Measurements from ENCODE around the gene ZNF573. TPM values are rescaled to one million over a fixed set of nuclear protein-coding genes. Genes with fewer than 3 reads are reported as not detected.

The ZNF573 gene
- total and polyA plus RNA-seq, 2 experiments from 2014 or later: 4.2 to 4.5 TPM

- Histone ChIP-seq H3F3A (ENCODE audit: insufficient read depth) (no peaks in the 10 kb centered on the region), H3K79me2 (ENCODE audit: insufficient read depth) (no peaks in the 10 kb centered on the region), H3K4me3 (no peak overlapping the region), H2AFZ (peak overlapping the region; percentile 92), H3K4me2 (ENCODE audit: unreplicated experiment) (no peak overlapping the region), H3K36me3 (ENCODE audit: low read depth) (0 out of 2 replicates have a peak, but pooled peaks cover 6% of the 10 kb centered on the region), H3K4me1 (ENCODE audit: insufficient read depth) (no peaks in the 10 kb centered on the region), H3K9me2 (ENCODE audit: insufficient read depth) (no peaks in the 10 kb centered on the region), H3K27me3 (replicated peaks; ENCODE audit: insufficient read depth) (no peaks in the 10 kb centered on the region), H3K9ac (no peak overlapping the region), H3K27ac (no peak overlapping the region), H3K9me3 (ENCODE audit: low read depth) (no peaks in the 10 kb centered on the region), H4K20me1 (ENCODE audit: insufficient read depth) (no peaks in the 10 kb centered on the region)
- peak; percentile 6 for DNase-seq
- in situ Hi-C loops (cut with MboI): no loop called here
- 61 to 62% methylated on average over 11 of the region's 11 CpGs for WGBS, 2 experiments (ENCODE audit: low coverage in 1 of 2, low lambda C conversion rate in 2 of 2, missing lambda C conversion rate in 2 of 2)
- TF ChIP-seq EZH2 (IDR thresholded peaks at IDR 0.05; ENCODE audit: insufficient read depth, poor library complexity, severe bottlenecking) (no peak), EZH2phosphoT487 (IDR thresholded peaks at IDR 0.05; ENCODE audit: insufficient read depth, low read depth) (no peak)
Observed at GRCh38 chr19:37692956-37693620, 86.3 kb downstream of the ZNF573 start.

GRCh38 chr19:37691881-37692504 lies 87.4 kb downstream of the ZNF573 start:
- Histone ChIP-seq H3K4me1 (ENCODE audit: insufficient read depth) (no peaks in the 10 kb centered on the region), H3K4me3 (peak overlapping the region; percentile 83), H4K20me1 (ENCODE audit: insufficient read depth) (no peaks in the 10 kb centered on the region), H3K27ac (peak overlapping the region; percentile 65), H3K36me3 (ENCODE audit: low read depth) (no peaks in the 10 kb centered on the region), H3K9me2 (ENCODE audit: insufficient read depth) (no peaks in the 10 kb centered on the region), H3F3A (ENCODE audit: insufficient read depth) (no peaks in the 10 kb centered on the region), H3K27me3 (replicated peaks; ENCODE audit: insufficient read depth) (no peaks in the 10 kb centered on the region), H3K4me2 (ENCODE audit: unreplicated experiment) (peak overlapping the region; percentile 88), H3K9ac (peak overlapping the region; percentile 83), H3K9me3 (ENCODE audit: low read depth) (no peaks in the 10 kb centered on the region), H2AFZ (peak overlapping the region; percentile 92), H3K79me2 (ENCODE audit: insufficient read depth) (no peaks in the 10 kb centered on the region)
- in situ Hi-C loops (cut with MboI): no loop called here
- peak; percentile 94 for DNase-seq
- WGBS, 2 experiments (ENCODE audit: low coverage in 1 of 2, low lambda C conversion rate in 2 of 2, missing lambda C conversion rate in 2 of 2): 1 to 3% methylated on average over 47 to 48 of the region's 48 CpGs
- TF ChIP-seq EZH2phosphoT487 (IDR thresholded peaks at IDR 0.05; ENCODE audit: insufficient read depth, low read depth): no peak
- no peak for TF ChIP-seq EZH2 (IDR thresholded peaks at IDR 0.05; ENCODE audit: insufficient read depth, poor library complexity, severe bottlenecking)

Small RNAs within 50 kb of the gene (small RNA-seq; reads per million reads assigned to genes)
- not detected for gene SELENOKP1 (ENCODE audit: low read depth, low replicate concordance)

Other genes starting within 250 kb of the ZNF573 start
- 2.3 and 2.9 TPM in 2 replicates for gene ZNF571, start 184.8 kb downstream of the ZNF573 start, total RNA-seq (2014; rRNA removed; shearing (Covaris generic))
- 1.4 and 1.9 TPM in 2 replicates for gene ZNF571, start 184.8 kb downstream of the ZNF573 start, polyA plus RNA-seq (2016; fragmentation: Nextera tagmentation; extraction: Ambion mirVana)
- gene ZNF540, start 184.7 kb downstream of the ZNF573 start, total RNA-seq (2014; rRNA removed; shearing (Covaris generic)): 6.2 TPM in 1 of 2 replicates, not detected in the other
- 0.58 and 0.76 TPM in 2 replicates for gene ZNF540, start 184.7 kb downstream of the ZNF573 start, polyA plus RNA-seq (2016; fragmentation: Nextera tagmentation; extraction: Ambion mirVana)
- gene ZFP30, start 124.1 kb downstream of the ZNF573 start, total RNA-seq (2014; rRNA removed; shearing (Covaris generic)): 14.0 and 19.3 TPM in 2 replicates
- gene ZFP30, start 124.1 kb downstream of the ZNF573 start, polyA plus RNA-seq (2016; fragmentation: Nextera tagmentation; extraction: Ambion mirVana): 4.3 and 4.8 TPM in 2 replicates
- gene ZNF607, start 59.8 kb downstream of the ZNF573 start, total RNA-seq (2014; rRNA removed; shearing (Covaris generic)): 2.4 and 3.7 TPM in 2 replicates
- 2.2 and 2.7 TPM in 2 replicates for gene ZNF607, start 59.8 kb downstream of the ZNF573 start, polyA plus RNA-seq (2016; fragmentation: Nextera tagmentation; extraction: Ambion mirVana)
- gene WDR87, start 127.0 kb upstream of the ZNF573 start, total RNA-seq (2014; rRNA removed; shearing (Covaris generic)): not detected in 2 replicates
- not detected in 2 replicates for gene WDR87, start 127.0 kb upstream of the ZNF573 start, polyA plus RNA-seq (2016; fragmentation: Nextera tagmentation; extraction: Ambion mirVana)
- gene SIPA1L3, start 127.6 kb upstream of the ZNF573 start, total RNA-seq (2014; rRNA removed; shearing (Covaris generic)): 12.1 and 34.3 TPM in 2 replicates
- 2.6 and 3.7 TPM in 2 replicates for gene SIPA1L3, start 127.6 kb upstream of the ZNF573 start, polyA plus RNA-seq (2016; fragmentation: Nextera tagmentation; extraction: Ambion mirVana)

Data from GM23248 (cell line).